Limb (tissue), 2 donors: ENCODE data around the gene CLTCL1.
"Not testable (repeated sequence)": the region's sequence is repeated elsewhere in the genome, so short reads cannot be mapped to it uniquely, and the experiment has no call there.

ENCODE experiments used
- DNase-seq, 2 donors: peaks; one replicate each; pipeline ENCODE4 v3.0.0-alpha.2; 2016; ENCODE audit errors: extremely low spot score in 2 of 2

The CLTCL1 gene

DNA sequence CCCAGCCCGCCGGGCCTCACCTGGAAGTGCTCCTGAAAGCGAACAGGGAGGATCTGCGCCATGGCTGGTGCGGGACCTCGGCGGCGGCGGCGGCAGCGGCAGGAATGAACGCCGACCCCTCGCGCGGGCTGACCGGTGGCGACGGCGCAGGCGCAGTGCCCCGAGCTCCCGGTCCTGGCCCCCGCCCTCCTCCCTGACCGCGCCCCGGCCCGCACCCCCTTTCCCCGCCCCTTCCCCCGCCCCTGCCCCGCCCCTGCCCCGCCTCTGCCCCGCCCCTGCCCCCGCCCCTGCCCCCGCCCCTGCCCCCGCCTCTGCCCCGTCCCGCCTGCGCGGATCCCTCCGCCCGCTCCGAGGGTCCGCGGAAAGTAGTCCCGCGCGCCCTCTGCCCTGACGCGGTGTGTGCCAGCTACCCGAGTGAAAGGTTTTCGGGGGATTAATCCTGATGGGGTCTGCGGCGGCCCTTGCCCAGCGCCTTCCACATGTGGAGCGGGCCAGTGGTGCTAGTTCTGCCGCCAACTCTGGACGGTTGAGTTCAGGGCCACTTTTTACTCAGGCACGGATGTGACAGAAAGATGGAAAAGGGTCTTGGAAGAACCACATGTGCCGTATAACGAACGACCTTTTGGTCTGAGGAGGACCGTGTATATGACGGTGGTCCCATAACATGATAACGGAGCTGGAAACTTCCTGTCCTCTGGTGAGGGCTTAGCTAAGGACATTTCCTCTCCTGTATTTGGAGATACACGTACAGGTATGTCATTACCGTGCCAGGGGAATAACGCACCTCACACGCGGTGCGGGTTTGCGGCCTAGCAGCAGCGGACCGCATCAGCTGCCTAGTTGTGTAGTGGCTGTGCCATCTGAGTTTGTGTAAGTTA, at the start of gene CLTCL1:
Gene CLTCL1 (minus strand): TSS at position 140 of the 878 bp plus-strand sequence. CDS start 78 bp downstream, at position 62.
- DNase-seq, result peak; percentile 79 to 92

DNA sequence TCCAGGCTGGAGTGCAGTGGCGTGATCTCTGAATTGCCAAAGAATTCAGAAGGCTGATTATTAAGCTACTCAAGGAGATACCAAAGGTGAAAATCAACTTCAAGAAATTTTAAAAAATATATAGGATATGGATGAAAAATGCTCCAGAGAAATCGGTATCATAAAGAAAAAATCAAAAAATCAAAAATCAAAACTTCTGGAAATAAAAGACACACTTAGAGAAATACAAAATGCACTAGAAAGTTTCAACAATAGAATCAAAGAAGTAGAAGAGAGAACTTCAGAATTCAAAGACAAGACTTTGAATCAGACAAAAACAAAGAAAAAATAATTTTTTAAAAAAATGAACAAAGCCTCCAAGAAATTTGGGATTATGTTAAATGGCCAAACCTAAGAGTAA, 45.6 kb upstream of the CLTCL1 start:
- no peak for DNase-seq

DNA sequence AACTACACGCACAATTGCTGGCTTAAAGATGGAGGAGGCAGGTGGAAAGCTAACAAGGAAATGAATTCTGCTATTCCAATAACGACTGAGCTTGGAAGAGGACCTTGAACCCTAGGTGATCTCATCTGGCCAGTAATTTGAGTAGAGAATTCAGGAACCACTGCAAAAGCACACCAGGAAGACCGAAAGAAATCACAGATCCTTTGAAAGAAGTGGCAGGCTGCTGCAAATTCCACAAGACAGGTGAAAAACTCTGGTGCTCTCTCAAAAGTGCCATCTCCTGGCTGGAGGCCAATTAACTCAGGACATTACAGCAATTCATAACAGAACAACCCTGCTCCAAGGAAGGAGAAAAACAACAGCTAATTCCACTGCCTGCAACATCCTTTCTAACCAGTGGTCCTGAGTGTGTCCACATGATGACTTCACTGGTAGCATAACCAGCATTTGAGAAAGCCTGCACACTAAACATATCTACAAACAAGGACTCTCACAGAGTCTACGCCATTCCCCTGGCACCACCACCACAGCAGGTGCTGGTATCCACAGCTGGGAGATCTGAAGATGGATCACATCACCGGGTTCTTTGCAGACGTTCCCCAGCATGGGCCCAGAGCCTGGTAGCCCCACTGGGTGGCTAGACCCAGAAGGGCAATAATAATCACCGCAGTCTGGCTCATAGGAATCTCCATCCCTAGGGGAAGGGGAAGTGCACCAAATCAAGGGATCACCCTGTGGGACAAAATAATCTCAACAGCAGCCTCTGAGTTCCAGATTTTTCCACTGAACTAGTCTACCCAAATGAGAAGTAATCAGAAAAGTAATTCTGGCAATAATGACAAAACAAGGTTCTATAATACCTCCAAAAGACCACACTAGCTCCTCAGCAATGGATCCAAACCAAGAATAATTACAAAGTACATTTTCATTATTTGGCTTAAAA, 44.9 kb upstream of the CLTCL1 start:
- no peak for DNase-seq

DNA sequence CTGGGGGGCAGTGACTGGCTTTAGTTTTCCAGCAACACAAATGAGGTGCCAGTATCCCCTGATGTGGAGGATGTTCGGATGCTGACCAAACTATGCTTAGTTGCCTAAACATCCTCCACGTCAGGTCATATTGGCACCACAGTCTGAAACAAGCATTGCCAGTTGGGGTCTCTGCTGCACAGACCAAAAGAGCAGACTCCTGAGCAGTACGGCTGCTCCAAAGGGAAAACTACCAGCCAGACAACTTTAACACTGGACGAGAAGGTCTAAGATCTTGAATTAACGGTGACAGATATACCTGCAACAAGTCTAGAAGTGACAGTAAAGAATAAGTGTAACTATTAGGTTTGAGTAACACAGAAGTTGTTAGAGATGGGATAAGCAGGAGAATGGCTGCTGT, 40.5 kb upstream of the CLTCL1 start:
- DNase-seq, result no peak

DNA sequence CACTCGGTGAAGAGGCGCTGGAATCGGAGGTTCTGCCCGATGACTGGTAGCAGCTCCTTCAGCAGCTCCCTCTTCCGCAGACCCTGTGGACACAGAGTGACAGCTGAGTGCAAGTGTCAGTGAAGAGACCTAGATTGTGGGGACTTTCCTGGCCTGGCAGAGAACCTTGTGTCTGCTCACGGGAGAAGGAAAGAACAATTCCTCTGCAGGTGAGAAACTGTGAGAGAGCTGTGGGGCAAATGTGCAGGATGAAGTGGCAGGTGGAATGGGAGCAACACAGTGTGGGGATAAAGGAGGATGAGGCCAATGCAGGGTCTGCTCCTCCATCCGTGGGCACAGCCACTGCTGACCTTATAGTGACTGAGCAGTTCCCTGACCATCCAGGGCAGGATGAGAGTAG, 40.0 kb upstream of the CLTCL1 start:
- no peak for DNase-seq

DNA sequence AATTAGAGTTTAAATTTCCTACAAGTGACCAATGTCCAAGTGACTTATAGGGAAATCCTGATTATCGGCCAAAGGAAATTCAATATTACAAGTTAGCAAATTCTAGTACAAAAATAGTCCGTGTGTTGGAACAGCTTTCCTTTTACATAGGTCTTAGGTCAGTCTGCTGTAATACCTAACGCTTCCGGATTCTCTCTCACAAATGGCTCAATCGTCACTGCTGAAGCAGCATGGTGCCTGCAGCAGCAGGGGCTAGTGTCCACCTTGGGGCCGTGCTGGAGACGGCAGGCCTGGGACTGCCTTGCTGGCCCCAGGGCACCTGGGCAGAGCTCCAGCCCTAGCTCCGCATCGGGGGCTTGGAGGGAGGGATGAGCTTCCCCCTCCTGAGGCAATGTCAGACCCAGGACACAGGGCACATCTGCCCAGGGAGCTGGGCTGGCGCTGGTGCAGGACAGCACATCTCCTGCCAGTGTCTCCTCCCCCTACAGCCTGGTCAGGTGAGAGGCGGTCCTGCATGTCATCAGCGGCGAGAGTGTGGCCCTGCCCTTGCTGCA, 39.4 kb upstream of the CLTCL1 start:
- no peak for DNase-seq

DNA sequence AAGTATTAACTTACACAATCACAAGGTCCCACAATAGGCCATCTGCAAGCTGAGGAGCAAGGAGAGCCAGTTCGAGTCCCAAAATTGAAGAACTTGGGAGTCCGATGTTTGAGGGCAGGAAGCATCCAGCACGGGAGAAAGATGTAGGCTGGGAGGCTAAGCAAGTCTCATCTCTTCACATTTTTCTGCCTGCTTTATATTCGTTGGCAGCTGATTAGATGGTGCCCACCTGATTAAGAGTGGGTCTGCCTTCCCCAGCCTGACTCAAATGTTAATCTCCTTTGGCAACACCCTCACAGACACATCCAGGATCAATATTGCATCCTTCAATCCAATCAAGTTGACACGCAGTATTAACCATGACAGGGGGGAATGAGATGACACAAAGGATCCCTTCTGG, 38.7 kb upstream of the CLTCL1 start:
- not testable (repeated sequence) for DNase-seq

DNA sequence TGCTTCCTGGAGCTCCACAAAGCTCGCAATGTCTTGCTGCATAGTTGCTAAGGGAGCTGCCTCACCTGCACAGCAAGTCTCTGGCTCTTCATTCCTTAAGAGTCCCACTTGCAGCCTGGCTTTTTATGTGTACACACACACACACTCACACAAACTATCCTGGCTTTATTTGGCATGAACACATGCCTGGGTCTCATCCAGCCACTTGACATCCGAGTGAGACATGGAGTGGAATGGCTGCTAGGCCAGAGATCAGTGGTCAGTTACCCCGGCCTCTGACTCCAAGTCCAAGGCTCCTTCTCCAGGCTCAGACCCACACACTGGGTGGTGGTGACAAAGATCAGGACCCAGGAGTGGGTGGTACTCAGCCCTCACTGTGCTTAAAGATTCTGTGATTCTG, 37.9 kb upstream of the CLTCL1 start:
- DNase-seq, result no peak

DNA sequence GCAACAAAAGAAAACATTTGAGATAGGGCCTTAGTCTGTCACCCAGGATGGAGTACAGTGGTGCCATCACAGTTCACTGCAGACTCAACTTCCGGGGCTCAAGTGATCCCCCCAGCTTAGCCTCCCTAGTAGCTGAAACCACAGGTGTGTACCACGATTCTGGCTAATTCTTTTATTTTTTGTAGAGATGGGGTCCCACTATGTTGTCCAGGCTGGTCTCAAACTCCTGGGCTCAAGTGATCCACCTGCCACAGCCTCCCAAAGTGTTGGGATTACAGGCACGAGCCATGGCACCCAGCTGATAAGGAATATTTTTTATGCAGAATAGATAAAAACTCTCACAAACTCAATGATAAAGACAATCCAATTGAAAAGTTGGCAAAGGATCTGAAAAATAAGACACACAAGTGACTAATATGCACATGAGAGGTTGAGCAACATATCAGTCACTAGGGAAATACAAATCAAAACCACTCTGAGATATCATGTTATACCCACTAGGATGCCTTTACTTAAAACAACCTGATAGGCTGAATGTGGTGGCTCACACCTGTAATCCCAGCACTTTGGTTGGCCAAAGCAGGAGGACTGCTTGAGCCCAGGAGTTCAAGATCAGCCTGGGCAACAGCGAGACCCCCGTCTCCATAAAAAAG, 33.9 kb upstream of the CLTCL1 start:
- no peak for DNase-seq

DNA sequence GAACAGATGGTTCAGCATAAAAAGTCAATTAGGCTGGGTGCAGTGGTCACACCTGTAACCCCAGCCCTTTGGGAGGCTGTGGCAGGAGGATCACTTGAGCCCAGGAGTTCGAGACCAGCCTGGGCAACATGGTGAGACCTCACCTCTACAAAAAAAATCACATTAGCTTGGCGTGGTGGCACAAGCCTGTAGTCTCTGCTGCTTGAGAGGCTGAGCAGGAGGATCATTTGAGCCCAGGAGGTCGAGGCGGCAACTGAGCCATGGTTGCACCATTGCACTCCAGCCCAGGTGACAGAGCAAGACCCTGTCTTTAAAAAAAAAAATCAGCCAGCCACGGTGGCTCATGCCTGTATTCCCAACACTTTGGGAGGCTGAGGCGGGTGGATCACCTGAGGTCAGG, 31.9 kb upstream of the CLTCL1 start:
- not testable (repeated sequence) for DNase-seq

DNA sequence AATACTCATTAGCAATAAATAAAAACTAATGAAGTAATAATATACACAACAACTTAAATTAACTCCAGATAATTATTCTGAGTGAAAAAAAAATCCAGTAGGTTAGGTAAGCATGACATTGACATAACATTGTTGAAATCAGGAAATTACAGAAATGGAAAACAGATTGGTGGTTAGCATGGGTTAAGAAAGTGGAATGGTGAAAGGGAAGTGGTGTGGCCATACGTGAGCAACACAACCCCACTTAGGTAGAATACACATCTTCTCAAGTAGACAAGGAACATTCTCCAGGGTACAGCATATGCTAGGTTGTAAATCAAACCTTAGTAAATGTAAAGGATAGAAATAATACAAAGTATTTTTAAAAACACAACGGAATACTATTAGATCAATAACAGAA, 30.2 kb upstream of the CLTCL1 start:
- DNase-seq, result no peak

DNA sequence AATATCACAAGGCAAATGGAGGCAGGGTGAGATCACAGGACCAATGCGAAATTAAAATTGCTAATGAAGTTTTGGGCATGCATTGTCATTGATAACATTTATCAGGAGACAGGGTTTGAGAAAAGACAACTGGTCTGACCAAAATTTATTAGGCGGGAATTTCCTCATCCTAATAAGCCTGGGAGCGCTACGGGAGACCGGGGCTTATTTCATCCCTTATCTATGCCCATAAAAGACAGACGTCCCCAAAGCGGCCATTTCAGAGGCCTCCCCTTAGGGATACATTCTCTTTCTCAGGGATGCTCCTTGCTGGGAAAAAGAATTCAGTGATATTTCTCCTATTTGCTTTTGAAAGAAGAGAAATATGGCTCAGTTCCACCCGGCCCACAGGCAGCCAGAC, 28.6 kb upstream of the CLTCL1 start:
- DNase-seq, result not testable (repeated sequence)

DNA sequence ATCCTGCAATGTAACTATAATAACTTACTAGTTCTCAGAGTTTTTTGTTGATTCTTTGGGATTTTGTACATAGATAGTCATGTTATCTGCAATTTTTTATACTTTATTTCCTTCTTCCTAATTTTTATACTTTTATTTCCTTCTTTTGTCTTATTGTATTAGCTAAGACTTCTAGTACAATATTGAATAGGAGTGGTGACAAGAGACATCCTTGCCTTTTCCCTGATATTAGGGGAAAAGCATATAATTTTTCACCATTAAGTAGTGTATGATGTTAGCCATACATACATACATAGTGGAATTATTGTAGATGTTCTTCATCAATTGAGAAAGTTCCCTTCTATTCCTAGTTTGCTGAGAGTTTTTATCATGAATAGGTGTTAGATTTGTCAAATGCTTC, 27.8 kb upstream of the CLTCL1 start:
- DNase-seq, result no peak

DNA sequence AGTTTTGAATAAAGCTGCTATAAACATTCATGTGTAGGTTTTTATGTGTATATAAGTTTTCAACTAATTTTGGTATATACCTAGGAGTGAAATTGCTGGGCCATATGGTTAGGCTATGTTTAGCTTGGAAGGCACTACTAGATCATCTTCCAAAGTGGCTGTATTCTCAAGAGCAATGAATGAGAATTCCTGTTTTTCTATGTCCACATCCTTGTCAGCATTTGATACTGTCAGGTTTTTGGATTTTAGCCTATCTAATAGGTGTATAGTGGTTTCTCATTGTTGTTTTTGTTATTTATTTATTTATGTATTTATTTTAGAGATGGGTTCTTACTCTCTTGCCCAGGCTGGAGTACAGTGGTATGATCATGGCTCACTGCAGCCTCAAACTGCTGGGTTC, 26.3 kb upstream of the CLTCL1 start:
- no peak for DNase-seq

DNA sequence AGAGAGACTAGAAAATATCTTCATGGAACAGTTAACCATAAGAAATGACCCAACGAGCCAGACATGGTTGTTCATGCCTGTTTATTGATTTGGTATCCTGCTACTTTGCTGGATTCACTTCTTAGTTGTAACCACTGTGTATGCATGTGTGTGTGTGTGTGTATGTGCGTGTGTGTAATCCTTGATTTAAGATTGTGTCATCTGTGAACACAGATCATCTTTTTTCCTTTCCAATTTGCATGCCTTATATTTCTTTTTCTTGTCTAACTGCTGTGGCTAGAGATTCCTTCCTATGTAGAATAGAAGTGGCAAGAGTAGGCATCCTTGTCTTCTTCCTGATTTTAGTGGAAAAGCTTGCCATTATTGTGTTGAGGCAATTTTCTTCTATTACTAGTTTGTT, 16.4 kb upstream of the CLTCL1 start:
- no peak for DNase-seq

DNA sequence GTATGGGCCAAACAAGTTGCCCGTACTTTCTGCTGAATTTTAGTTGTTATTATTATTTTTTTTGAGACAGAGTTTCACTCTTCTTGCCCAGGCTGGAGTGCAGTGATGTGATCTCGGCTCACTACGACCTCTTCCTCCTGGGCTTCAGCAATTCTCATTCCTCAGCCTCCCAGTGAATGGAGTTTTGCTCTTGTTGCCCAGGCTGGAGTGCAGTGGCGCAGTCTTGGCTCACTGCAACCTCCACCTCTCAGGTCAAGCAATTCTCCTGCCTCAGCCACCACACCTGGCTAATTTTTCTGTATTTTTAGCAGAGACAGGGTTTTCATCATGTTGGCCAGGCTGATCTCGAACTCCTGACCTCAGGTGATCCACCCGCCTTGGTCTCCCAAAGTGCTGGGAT, 15.0 kb upstream of the CLTCL1 start:
- not testable (repeated sequence) for DNase-seq

DNA sequence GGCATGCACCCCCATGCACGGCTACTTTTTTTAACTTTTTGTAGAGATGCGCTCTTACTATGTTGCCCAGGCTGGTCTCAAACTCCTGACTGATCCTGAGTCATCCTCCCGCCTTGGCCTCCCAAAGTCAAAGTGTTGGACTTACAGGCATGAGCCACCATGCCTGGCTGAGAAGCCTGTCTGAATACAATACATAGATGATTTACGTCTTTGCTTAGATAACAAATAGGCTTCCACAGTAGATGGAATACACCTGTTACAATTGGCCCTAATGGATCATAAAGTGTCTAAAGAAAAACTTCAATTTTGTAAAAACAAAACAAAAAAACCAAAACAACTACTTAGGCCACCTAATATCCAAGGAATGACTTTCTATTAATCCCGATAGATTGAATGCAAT, 13.0 kb upstream of the CLTCL1 start:
- no peak for DNase-seq

DNA sequence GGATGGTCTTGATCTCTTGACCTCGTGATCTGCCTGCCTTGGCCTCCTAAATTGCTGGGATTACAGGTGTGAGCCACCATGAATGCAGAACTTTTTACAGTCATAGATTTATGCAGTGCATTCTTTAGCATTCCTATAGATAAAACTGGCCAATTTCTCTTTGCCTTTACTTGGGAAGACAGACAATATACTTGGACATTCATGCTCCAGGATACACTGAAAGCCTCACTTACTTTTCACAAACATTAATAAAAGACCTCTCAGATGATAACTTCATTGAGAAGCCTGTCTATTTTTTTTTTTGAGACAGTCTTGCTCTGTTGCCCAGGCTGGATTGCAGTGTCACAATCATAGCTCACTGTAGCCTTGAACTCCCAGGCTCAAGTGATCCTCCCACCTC, 12.3 kb upstream of the CLTCL1 start:
- no peak for DNase-seq

DNA sequence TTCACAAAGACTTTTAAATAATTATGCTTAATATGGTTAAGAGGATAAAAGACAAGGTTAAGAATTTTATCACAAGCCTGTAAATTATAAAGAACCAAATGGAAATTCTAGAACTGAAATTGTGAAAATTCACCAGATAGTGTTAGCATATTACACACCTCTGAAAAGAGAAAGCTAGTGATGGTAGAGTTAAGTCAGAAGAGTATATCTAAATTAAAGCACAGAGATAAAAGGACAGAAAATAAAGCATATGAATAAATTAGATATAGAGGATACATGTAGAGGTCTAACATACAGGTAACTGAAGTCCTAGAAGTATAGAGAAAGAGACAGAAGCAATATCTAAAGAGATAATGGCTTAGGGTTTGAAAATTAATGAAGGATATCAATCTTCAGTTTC, 4.2 kb upstream of the CLTCL1 start:
- DNase-seq, result no peak

DNA sequence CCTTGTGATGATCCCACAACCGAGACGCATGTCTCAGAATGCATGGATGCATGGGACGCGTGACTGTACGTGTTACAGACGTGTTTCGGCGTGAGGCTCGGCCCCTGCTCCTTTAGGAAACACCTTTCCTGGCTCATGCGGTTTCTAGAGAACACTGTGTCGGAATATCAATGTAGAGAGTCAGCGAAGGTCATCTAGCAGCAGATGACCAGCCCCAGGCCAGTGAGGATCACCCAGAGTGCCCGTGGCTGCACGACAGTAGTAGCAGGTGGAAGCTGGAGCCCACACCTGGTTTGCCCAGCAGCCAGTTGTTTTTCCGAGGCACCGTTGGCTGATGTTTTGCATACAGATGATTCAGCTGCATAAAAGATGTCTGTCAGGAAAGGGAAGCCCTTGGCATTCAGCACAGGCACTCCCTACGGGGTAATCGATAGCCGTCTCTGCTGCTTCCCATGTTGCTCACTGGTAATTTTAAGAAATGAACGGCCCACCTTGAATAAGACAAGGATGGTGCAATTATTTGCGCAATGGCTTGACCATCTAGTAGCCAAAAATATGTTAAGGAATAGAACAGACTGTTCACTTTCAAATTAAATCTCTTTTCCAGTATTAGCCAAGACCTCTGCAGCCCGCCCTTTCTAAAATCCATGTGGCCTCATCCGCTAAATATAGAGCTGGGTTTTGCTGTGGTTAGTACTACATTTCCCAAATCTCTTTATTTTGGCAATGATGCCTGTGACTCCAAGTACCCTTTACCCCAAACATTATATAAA, 1.1 kb upstream of the CLTCL1 start:
- no peak for DNase-seq

DNA sequence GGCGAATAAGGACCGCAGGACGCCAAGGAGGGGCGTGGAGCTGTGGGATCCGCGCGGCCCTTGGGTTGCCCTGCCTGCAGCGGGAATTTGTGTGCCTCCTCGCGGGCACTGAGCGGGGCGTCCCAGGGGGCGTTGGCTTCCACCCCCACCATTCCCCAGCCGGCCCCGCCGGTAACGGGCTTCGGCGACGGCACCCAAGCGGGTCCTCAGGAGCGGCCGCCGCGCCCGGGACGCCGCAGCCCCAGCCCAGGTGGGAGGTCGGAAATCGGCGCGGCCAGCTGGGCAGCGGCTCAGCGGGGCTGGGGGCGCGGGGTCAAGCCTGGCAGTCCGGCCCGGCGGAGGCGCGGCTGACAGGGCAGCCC, 320 bp downstream of the CLTCL1 start:
- no peak for DNase-seq
